Hepatocyte (in vitro differentiated cells): ENCODE data around the gene CCDC112. TPM values are rescaled to one million over a fixed set of nuclear protein-coding genes. Genes with fewer than 3 reads are reported as not detected.

Experiments
- DNase-seq: peaks from one replicate; pipeline ENCODE4 v3.0.0-alpha.2; 2016; ENCODE audit warnings: low spot score
- H2AFZ ChIP-seq: fragments of 200-600 bp; sonication (generic); 2 replicates; pipeline ENCODE4 v1.6.0; 2016; ENCODE audit warnings: antibody characterized with exemption, mild to moderate bottlenecking
- H3K27ac ChIP-seq: fragments of 200-600 bp; sonication (generic); 2 replicates; pipeline ENCODE4 v1.5.1; 2016; ENCODE audit warnings: mild to moderate bottlenecking
- H3K27me3 ChIP-seq: fragments of 200-600 bp; sonication (generic); 2 replicates; pipeline ENCODE4 v1.6.1; 2016
- H3K36me3 ChIP-seq: fragments of 200-600 bp; sonication (generic); replicated peaks from 2 replicates; pipeline ENCODE4 v1.5.1; 2016; ENCODE audit warnings: low read depth; ENCODE audit not compliant: insufficient read depth
- H3K4me1 ChIP-seq: fragments of 200-600 bp; sonication (generic); 2 replicates; pipeline ENCODE4 v1.5.1; 2016; ENCODE audit warnings: mild to moderate bottlenecking, moderate library complexity; ENCODE audit not compliant: insufficient read depth
- H3K4me2 ChIP-seq: fragments of 200-600 bp; sonication (generic); 2 replicates; pipeline ENCODE4 v1.6.0; 2016
- H3K4me3 ChIP-seq: fragments of 200-600 bp; sonication (generic); 2 replicates; pipeline ENCODE4 v1.5.1; 2016; ENCODE audit warnings: mild to moderate bottlenecking
- H3K79me2 ChIP-seq: fragments of 200-600 bp; sonication (generic); 2 replicates; pipeline ENCODE4 v1.6.0; 2017; ENCODE audit warnings: mild to moderate bottlenecking
- H3K9me2 ChIP-seq: fragments of 200-600 bp; sonication (generic); replicated peaks from 2 replicates; pipeline ENCODE4 v1.6.0; 2017; ENCODE audit warnings: mild to moderate bottlenecking; ENCODE audit not compliant: insufficient read depth
- H3K9me3 ChIP-seq: fragments of 200-600 bp; sonication (generic); 2 replicates; pipeline ENCODE4 v1.5.1; 2016; ENCODE audit warnings: low read depth, mild to moderate bottlenecking
- H4K20me1 ChIP-seq: fragments of 200-600 bp; sonication (generic); 2 replicates; pipeline ENCODE4 v1.6.0; 2016; ENCODE audit warnings: mild to moderate bottlenecking; ENCODE audit not compliant: insufficient read depth, poor library complexity, severe bottlenecking
- EZH2 ChIP-seq: fragments of 200-600 bp; sonication (generic); IDR thresholded peaks from 2 replicates; pipeline ENCODE4 v1.6.1; 2016; ENCODE audit warnings: antibody characterized with exemption, mild to moderate bottlenecking, borderline replicate concordance
- EZH2phosphoT487 ChIP-seq: fragments of 200-600 bp; sonication (generic); IDR thresholded peaks from one replicate; pipeline ENCODE4 v1.6.1; 2018; ENCODE audit warnings: antibody characterized with exemption, mild to moderate bottlenecking, low read depth, moderate library complexity; ENCODE audit not compliant: unreplicated experiment, severe bottlenecking
- WGBS: methylation state at CpG from one replicate; pipeline ENCODE4 v1.1.6; 2016; ENCODE audit warnings: low lambda C conversion rate; ENCODE audit errors: missing lambda C conversion rate; 5-methylcytosine and 5-hydroxymethylcytosine counted together
- polyA plus RNA-seq: library from polyadenylated mRNA; unstranded; fragments of >200 nt; fragmentation: Nextera tagmentation; extraction: Ambion mirVana; gene quantifications from 2 replicates; pipeline ENCODE4 v1.2.1, GENCODE V29; 2016
- total RNA-seq: library from RNA; depleted of rRNA; stranded (reverse); fragments of >200 nt; gene quantifications from 2 replicates; pipeline ENCODE4 v1.2.3, GENCODE V29; 2014
- TF ChIP-seq, protein P1 (sequence below): fragments of 200-600 bp; sonication (generic); IDR thresholded peaks from 2 replicates; pipeline ENCODE4 v1.5.1; 2016; ENCODE audit warnings: antibody characterized with exemption, mild to moderate bottlenecking; ENCODE audit not compliant: poor library complexity

Gene CCDC112
- total and polyA plus RNA-seq, 2 experiments from 2014 or later = 3.7 to 4.2 TPM

- 0% methylated on average over 1 of the region's 1 CpG for WGBS
- no peak overlapping the region for H3K4me3 ChIP-seq
Observed at GRCh38 chr5:115319007-115319406, 22.6 kb upstream of the CCDC112 start.

GRCh38 chr5:115317736-115318135 lies 21.3 kb upstream of the CCDC112 start:
- no peaks in the 10 kb centered on the region for H3K36me3 ChIP-seq
- DNase-seq = no peak
- no peak overlapping the region for H3K4me3 ChIP-seq
- H3K4me1 ChIP-seq = no peaks in the 10 kb centered on the region
- no peak overlapping the region for H3K4me2 ChIP-seq
- H3K27ac ChIP-seq = no peak overlapping the region
- H3K9me2 ChIP-seq = no peaks in the 10 kb centered on the region
- H3K79me2 ChIP-seq = no peaks in the 10 kb centered on the region
- H4K20me1 ChIP-seq = no peaks in the 10 kb centered on the region
- WGBS = 41% methylated on average over 1 of the region's 1 CpG
- H3K9me3 ChIP-seq = no peaks in the 10 kb centered on the region
- no peaks in the 10 kb centered on the region for H3K27me3 ChIP-seq
- no peak overlapping the region for H2AFZ ChIP-seq
- TF ChIP-seq EZH2 = no peak
- TF ChIP-seq EZH2phosphoT487 = no peak
- TF ChIP-seq, protein P1, sequence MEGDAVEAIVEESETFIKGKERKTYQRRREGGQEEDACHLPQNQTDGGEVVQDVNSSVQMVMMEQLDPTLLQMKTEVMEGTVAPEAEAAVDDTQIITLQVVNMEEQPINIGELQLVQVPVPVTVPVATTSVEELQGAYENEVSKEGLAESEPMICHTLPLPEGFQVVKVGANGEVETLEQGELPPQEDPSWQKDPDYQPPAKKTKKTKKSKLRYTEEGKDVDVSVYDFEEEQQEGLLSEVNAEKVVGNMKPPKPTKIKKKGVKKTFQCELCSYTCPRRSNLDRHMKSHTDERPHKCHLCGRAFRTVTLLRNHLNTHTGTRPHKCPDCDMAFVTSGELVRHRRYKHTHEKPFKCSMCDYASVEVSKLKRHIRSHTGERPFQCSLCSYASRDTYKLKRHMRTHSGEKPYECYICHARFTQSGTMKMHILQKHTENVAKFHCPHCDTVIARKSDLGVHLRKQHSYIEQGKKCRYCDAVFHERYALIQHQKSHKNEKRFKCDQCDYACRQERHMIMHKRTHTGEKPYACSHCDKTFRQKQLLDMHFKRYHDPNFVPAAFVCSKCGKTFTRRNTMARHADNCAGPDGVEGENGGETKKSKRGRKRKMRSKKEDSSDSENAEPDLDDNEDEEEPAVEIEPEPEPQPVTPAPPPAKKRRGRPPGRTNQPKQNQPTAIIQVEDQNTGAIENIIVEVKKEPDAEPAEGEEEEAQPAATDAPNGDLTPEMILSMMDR = no peak

More at GRCh38 chr5:115319007-115319406, 22.6 kb upstream of the CCDC112 start:
- H3K27ac ChIP-seq = no peak overlapping the region
- no peak overlapping the region for H2AFZ ChIP-seq
- H3K9me2 ChIP-seq = no peaks in the 10 kb centered on the region
- H3K4me1 ChIP-seq = no peaks in the 10 kb centered on the region
- DNase-seq = no peak
- no peaks in the 10 kb centered on the region for H3K36me3 ChIP-seq
- no peaks in the 10 kb centered on the region for H3K79me2 ChIP-seq
- H4K20me1 ChIP-seq = no peaks in the 10 kb centered on the region
- H3K27me3 ChIP-seq = no peaks in the 10 kb centered on the region
- no peak overlapping the region for H3K4me2 ChIP-seq
- no peaks in the 10 kb centered on the region for H3K9me3 ChIP-seq
- TF ChIP-seq, protein P1 = no peak
- TF ChIP-seq EZH2 = no peak
- TF ChIP-seq EZH2phosphoT487 = no peak

- Histone ChIP-seq H4K20me1 (no peaks in the 10 kb centered on the region), H3K36me3 (no peaks in the 10 kb centered on the region), H3K9me3 (no peaks in the 10 kb centered on the region), H3K4me2 (no peak overlapping the region), H3K27me3 (no peaks in the 10 kb centered on the region), H2AFZ (no peak overlapping the region), H3K4me3 (no peak overlapping the region), H3K79me2 (no peaks in the 10 kb centered on the region), H3K4me1 (no peaks in the 10 kb centered on the region), H3K27ac (no peak overlapping the region), H3K9me2 (no peaks in the 10 kb centered on the region)
- DNase-seq = no peak
- TF ChIP-seq EZH2phosphoT487 (no peak), EZH2 (no peak)
- TF ChIP-seq, protein P1 = no peak
Observed at GRCh38 chr5:115317320-115317719, 20.9 kb upstream of the CCDC112 start.

DNA sequence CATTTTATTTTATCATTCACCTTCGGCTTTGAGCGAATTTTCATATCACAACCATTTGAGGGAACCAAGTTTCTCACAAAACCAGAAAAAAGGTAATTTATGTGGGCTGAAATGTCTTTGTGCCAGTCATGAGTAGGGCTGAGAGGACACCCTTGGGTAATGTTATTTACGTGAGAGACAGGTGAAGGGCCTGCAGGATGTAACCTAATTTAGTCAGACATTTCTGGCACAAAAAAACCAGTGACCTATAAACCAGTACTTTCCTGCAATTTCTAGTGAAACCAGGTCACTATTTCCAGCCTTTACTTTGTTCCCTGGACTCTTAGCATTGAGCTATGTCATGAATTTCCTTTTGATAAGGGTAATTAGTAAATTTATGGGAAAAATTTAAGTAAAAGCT lies 17.2 kb upstream of the CCDC112 start:
- H3K4me2 ChIP-seq = no peak overlapping the region
- H3K27me3 ChIP-seq = no peaks in the 10 kb centered on the region
- H2AFZ ChIP-seq = no peak overlapping the region
- no peak overlapping the region for H3K27ac ChIP-seq
- TF ChIP-seq EZH2phosphoT487 (no peak), EZH2 (no peak)
- TF ChIP-seq, protein P1 = no peak
- H3K36me3 ChIP-seq = no peaks in the 10 kb centered on the region
- no peaks in the 10 kb centered on the region for H3K9me2 ChIP-seq
- H3K9me3 ChIP-seq = no peaks in the 10 kb centered on the region
- no peak overlapping the region for H3K4me3 ChIP-seq
- DNase-seq = no peak
- H3K4me1 ChIP-seq = no peaks in the 10 kb centered on the region
- no peaks in the 10 kb centered on the region for H4K20me1 ChIP-seq
- no peaks in the 10 kb centered on the region for H3K79me2 ChIP-seq
- 75% methylated on average over 3 of the region's 3 CpGs for WGBS
